ENCODE measurements around the gene SLAMF1. TPM values are rescaled to one million over a fixed set of nuclear protein-coding genes. Genes with fewer than 3 reads are reported as not detected.

The SLAMF1 gene
- total and polyA plus RNA-seq, 9 of the 15 experiments (the other 6 are each of a cell fraction or from before 2014, with no cell fraction given), result 0.04 to 0.17 (median 0.11) TPM; not detected in 4

- TF ChIP-seq PRDM10 (IDR thresholded peaks at IDR 0.05; ENCODE audit: partially characterized antibody), result no peak
- no peak for TF ChIP-seq KAT8 (IDR thresholded peaks at IDR 0.05; ENCODE audit: low read depth)
- peak; percentile 73; the same call in 1 of the 2 replicates for TF ChIP-seq ZNF449 (CRISPR knock-in tag; IDR thresholded peaks at IDR 0.05)
- TF ChIP-seq RERE (CRISPR knock-in tag; IDR thresholded peaks at IDR 0.05; ENCODE audit: borderline replicate concordance), result no peak
- TF ChIP-seq SAFB2 (IDR thresholded peaks at IDR 0.05; ENCODE audit: borderline replicate concordance, low read depth, low read length, severe bottlenecking), result no peak
- TF ChIP-seq CREB3L1 (IDR thresholded peaks at IDR 0.05; ENCODE audit: borderline replicate concordance, low read depth), result no peak
- no peak for TF ChIP-seq BRD4 (IDR thresholded peaks at IDR 0.05)
- TF ChIP-seq SMC3 (conservative IDR thresholded peaks at IDR 0.05; ENCODE audit: insufficient read depth, low read depth, low read length), result no peak
- TF ChIP-seq DMBX1 (CRISPR knock-in tag; IDR thresholded peaks at IDR 0.05; ENCODE audit: borderline replicate concordance), result no peak
- TF ChIP-seq TFAM (CRISPR knock-in tag; conservative IDR thresholded peaks at IDR 0.05), result no peak
- TF ChIP-seq SNAPC5 (CRISPR knock-in tag; IDR thresholded peaks at IDR 0.05), result no peak
- no peak for TF ChIP-seq MIER1 (IDR thresholded peaks at IDR 0.05; ENCODE audit: low read depth)
- TF ChIP-seq CCNT2 (IDR thresholded peaks at IDR 0.05; ENCODE audit: borderline replicate concordance, extremely low read depth, insufficient read length, low read depth, low read length), result no peak
- no peak for TF ChIP-seq ZBED1 (IDR thresholded peaks at IDR 0.05)
These were observed 20.1 kb downstream of the SLAMF1 start (continued) for GRCh38 chr1:160626509-160627342.
